Suprapubic skin (tissue), 4 donors: ENCODE results near the gene SHOC2. TPM values are rescaled to one million over a fixed set of nuclear protein-coding genes. Genes with fewer than 3 reads are reported as not detected.

ENCODE experiments used
- DNase-seq, 2 donors: peaks; one replicate each; pipeline ENCODE4 v3.0.0-alpha.2; 2019; ENCODE audit warnings: low spot score in 2 of 2
- H3K27ac ChIP-seq: fragments of 200-600 bp; sonication (generic); one replicate; pipeline ENCODE4 v1.5.1; 2019
- H3K27me3 ChIP-seq: fragments of 200-600 bp; sonication (generic); one replicate; pipeline ENCODE4 v1.5.1; 2019
- H3K36me3 ChIP-seq: fragments of 200-600 bp; sonication (generic); one replicate; pipeline ENCODE4 v1.5.1; 2019
- H3K4me1 ChIP-seq: fragments of 200-600 bp; sonication (generic); one replicate; pipeline ENCODE4 v1.5.1; 2019
- H3K4me3 ChIP-seq: fragments of 200-600 bp; sonication (generic); one replicate; pipeline ENCODE4 v1.5.1; 2019; ENCODE audit warnings: mild to moderate bottlenecking
- H3K9me3 ChIP-seq: fragments of 200-600 bp; sonication (generic); one replicate; pipeline ENCODE4 v1.5.1; 2019
- EP300 ChIP-seq: sonication (generic); formaldehyde crosslinking; IDR thresholded peaks from one replicate; pipeline ENCODE4 v1.6.1; 2017; ENCODE audit warnings: antibody characterized with exemption
- POLR2A ChIP-seq, 2 donors: fragments of 450-650 bp; IDR thresholded peaks; one replicate each; pipeline ENCODE4 v1.6.1; 2017; ENCODE audit warnings: antibody characterized with exemption in 2 of 2, mild to moderate bottlenecking in 2 of 2, moderate library complexity in 2 of 2
- POLR2AphosphoS5 ChIP-seq, 3 donors: sonication (generic); formaldehyde crosslinking; IDR thresholded peaks; one replicate each; pipeline ENCODE4 v1.6.1; 2017; ENCODE audit warnings: antibody characterized with exemption in 3 of 3
- WGBS: methylation state at CpG from one replicate; pipeline ENCODE4 v1.1.5; 2018; 5-methylcytosine and 5-hydroxymethylcytosine counted together
- total RNA-seq, 4 donors: library from RNA; depleted of rRNA; stranded (reverse); fragments of >200 nt; gene quantifications; one replicate each; pipeline ENCODE4 v1.1.0, GENCODE V29; 2016
- TF ChIP-seq, protein P1 (sequence below), 2 donors: fragments of 200-600 bp in 1 of 2; fragments of 450-650 bp in 1 of 2; sonication (generic) in 1 of 2; IDR thresholded peaks; one replicate each; pipeline ENCODE4 v1.5.1; 2016 to 2019; ENCODE audit warnings: antibody characterized with exemption in 2 of 2, mild to moderate bottlenecking in 1 of 2, moderate library complexity in 1 of 2

Gene SHOC2
- total RNA-seq, 4 donors from 2014 or later, result 33.8 to 80.8 (median 40.8) TPM

DNA sequence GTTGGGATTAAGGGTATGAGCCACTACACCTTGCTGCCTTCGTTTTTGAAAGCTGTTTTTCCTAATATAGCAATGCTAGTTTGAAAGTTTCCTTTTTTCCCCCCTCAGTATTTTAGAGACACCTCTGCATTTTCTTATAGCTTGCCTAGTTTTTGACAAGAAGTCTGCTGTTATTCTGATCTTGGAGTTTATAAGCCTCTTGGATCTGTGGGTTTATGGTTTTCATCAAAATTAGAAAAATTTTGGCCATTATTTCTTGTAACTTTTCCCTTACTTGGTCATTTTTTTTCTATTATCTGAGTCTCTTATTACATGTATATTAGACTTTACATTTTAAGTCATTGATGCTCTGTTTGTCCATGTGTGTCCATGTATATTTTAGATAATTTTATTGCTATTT is 57.2 kb downstream of the SHOC2 start:
- DNase-seq, result no peak
- Histone ChIP-seq H3K9me3 (no peaks in the 10 kb centered on the region), H3K36me3 (no peaks in the 10 kb centered on the region), H3K27me3 (no peaks in the 10 kb centered on the region), H3K27ac (no peak overlapping the region), H3K4me1 (peaks cover 4% of the 10 kb centered on the region), H3K4me3 (no peak overlapping the region)
- TF ChIP-seq POLR2A (IDR thresholded peaks at IDR 0.05) (no peak), POLR2AphosphoS5 (IDR thresholded peaks at IDR 0.05) (no peak), EP300 (no peak)
- TF ChIP-seq, protein P1, sequence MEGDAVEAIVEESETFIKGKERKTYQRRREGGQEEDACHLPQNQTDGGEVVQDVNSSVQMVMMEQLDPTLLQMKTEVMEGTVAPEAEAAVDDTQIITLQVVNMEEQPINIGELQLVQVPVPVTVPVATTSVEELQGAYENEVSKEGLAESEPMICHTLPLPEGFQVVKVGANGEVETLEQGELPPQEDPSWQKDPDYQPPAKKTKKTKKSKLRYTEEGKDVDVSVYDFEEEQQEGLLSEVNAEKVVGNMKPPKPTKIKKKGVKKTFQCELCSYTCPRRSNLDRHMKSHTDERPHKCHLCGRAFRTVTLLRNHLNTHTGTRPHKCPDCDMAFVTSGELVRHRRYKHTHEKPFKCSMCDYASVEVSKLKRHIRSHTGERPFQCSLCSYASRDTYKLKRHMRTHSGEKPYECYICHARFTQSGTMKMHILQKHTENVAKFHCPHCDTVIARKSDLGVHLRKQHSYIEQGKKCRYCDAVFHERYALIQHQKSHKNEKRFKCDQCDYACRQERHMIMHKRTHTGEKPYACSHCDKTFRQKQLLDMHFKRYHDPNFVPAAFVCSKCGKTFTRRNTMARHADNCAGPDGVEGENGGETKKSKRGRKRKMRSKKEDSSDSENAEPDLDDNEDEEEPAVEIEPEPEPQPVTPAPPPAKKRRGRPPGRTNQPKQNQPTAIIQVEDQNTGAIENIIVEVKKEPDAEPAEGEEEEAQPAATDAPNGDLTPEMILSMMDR (IDR thresholded peaks at IDR 0.05), result no peak
- 92% methylated on average over 1 of the region's 1 CpG for WGBS

GRCh38 chr10:110977662-110978061 is 58.3 kb downstream of the SHOC2 start:
- DNase-seq, result no peak
- WGBS, result 90% methylated on average over 2 of the region's 2 CpGs
- Histone ChIP-seq H3K27ac (no peak overlapping the region), H3K4me1 (peaks cover 4% of the 10 kb centered on the region), H3K36me3 (no peaks in the 10 kb centered on the region), H3K27me3 (no peaks in the 10 kb centered on the region), H3K9me3 (no peaks in the 10 kb centered on the region), H3K4me3 (no peak overlapping the region)
- no peak for TF ChIP-seq EP300
- TF ChIP-seq, protein P1 (IDR thresholded peaks at IDR 0.05), result no peak
- TF ChIP-seq POLR2A (IDR thresholded peaks at IDR 0.05), result no peak
- TF ChIP-seq POLR2AphosphoS5 (IDR thresholded peaks at IDR 0.05), result no peak

- no peak overlapping the region for H3K4me3 ChIP-seq
- DNase-seq, result no peak
- H3K27ac ChIP-seq, result no peak overlapping the region
- H3K4me1 ChIP-seq, result peaks cover 4% of the 10 kb centered on the region
- 96% methylated on average over 2 of the region's 2 CpGs for WGBS
- TF ChIP-seq, protein P1 (IDR thresholded peaks at IDR 0.05), result no peak
- TF ChIP-seq POLR2A (IDR thresholded peaks at IDR 0.05) (no peak), EP300 (no peak), POLR2AphosphoS5 (IDR thresholded peaks at IDR 0.05) (no peak)
- H3K9me3 ChIP-seq, result no peaks in the 10 kb centered on the region
- H3K36me3 ChIP-seq, result no peaks in the 10 kb centered on the region
- H3K27me3 ChIP-seq, result no peaks in the 10 kb centered on the region
Measured at GRCh38 chr10:110978204-110978603, 58.8 kb downstream of the SHOC2 start.

DNA sequence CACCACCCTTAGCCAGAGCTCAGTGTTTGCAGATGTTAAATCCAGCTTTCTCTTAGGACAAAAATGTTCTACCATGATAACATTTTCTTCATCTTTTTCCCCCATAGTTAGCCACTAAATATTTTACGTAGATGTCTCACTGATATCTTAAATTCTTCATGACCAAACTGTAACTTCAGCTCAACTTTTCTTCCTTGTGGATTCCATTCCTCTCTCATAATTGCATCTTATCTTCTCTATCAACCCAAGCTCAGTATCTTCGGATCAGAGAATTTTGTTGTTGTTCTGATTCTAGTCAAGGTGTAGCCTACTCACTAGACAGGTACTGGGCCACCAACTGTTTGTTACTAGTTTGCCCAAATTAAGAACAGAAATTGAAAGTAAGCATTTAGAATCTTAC is 60.2 kb downstream of the SHOC2 start:
- Histone ChIP-seq H3K4me3 (no peak overlapping the region), H3K36me3 (no peaks in the 10 kb centered on the region), H3K27me3 (no peaks in the 10 kb centered on the region), H3K4me1 (peaks cover 4% of the 10 kb centered on the region), H3K27ac (no peak overlapping the region), H3K9me3 (no peaks in the 10 kb centered on the region)
- no peak for DNase-seq
- WGBS, result 96% methylated on average over 2 of the region's 2 CpGs
- no peak for TF ChIP-seq EP300
- no peak for TF ChIP-seq POLR2AphosphoS5 (IDR thresholded peaks at IDR 0.05)
- no peak for TF ChIP-seq POLR2A (IDR thresholded peaks at IDR 0.05)
- TF ChIP-seq, protein P1 (IDR thresholded peaks at IDR 0.05), result no peak

- no peaks in the 10 kb centered on the region for H3K27me3 ChIP-seq
- H3K9me3 ChIP-seq, result no peaks in the 10 kb centered on the region
- TF ChIP-seq POLR2A (IDR thresholded peaks at IDR 0.05) (no peak), EP300 (no peak), POLR2AphosphoS5 (IDR thresholded peaks at IDR 0.05) (no peak)
- TF ChIP-seq, protein P1 (IDR thresholded peaks at IDR 0.05), result no peak
- H3K4me1 ChIP-seq, result peaks cover 4% of the 10 kb centered on the region
- no peak for DNase-seq
- no peak overlapping the region for H3K27ac ChIP-seq
- H3K36me3 ChIP-seq, result no peaks in the 10 kb centered on the region
- H3K4me3 ChIP-seq, result no peak overlapping the region
Measured at GRCh38 chr10:110980807-110981206, 61.4 kb downstream of the SHOC2 start.
